K562 (cell line): ENCODE measurements around the gene ZSCAN1. TPM values are rescaled to one million over a fixed set of nuclear protein-coding genes. Genes with fewer than 3 reads are reported as not detected.

Source experiments
- ATAC-seq: fragments of 200-7000 bp; cut with Tn5 transposase; 3 replicates; pipeline ENCODE4 v1.9.1; 2020; ENCODE audit warnings: moderate library complexity
- BruUV-seq: library from RNA; stranded (reverse); fragments of 400-500 nt; replicated peaks from 2 replicates; lab custom pipeline; 2021; lab: Mats Ljungman, UMichigan
- CTCF ChIA-PET: fragments of 300-600 bp; formaldehyde crosslinking; extraction: SDS; loops from one replicate; lab custom pipeline; 2021; ENCODE audit warnings: low intra/inter-chr PET ratio; lab: Yijun Ruan, JAX
- POLR2A ChIA-PET: fragments of 300-600, 350-650 bp; sonication (Branson Sonifier 250); formaldehyde crosslinking; extraction: SDS; loops from one replicate; lab custom pipeline; 2021; ENCODE audit warnings: antibody characterized with exemption, inconsistent platforms; lab: Yijun Ruan, JAX
- DNase-seq, 4 experiments: peaks; one replicate each; pipeline versions ENCODE4 v3.0.0 to v3.0.0-alpha.2; 2011 to 2018; ENCODE audit warnings: low spot score in 3 of 4, mixed read lengths in 3 of 4; ENCODE audit errors: extremely low read depth in 1 of 4
- FAIRE-seq: peaks from 2 replicates; lab custom pipeline; 2011; peaks lifted over from hg19 to GRCh38; lab: Jason Lieb, UNC
- H2AFZ ChIP-seq: 2 replicates; pipeline ENCODE4 v1.6.0; 2011; ENCODE audit warnings: low read depth, low read length, control low read depth, inconsistent platforms
- H3K27ac ChIP-seq: fragments of 200-600 bp; 3 replicates; pipeline ENCODE4 v1.8.0; 2011; ENCODE audit warnings: low read depth, mild to moderate bottlenecking, control low read depth, inconsistent platforms, low read length, moderate library complexity, mixed read lengths; ENCODE audit errors: extremely low read depth
- H3K27me3 ChIP-seq, 2 experiments: fragments of 300-600 bp in 1 of 2; 2 replicates in 1 of 2; 3 replicates in 1 of 2; pipeline versions ENCODE4 v1.6.0 to v1.8.0; 2011; ENCODE audit warnings: inconsistent platforms in 2 of 2, low read length in 2 of 2, mild to moderate bottlenecking in 1 of 2, mixed read lengths in 1 of 2, moderate library complexity in 1 of 2; ENCODE audit not compliant: control insufficient read depth in 2 of 2, insufficient read depth in 2 of 2
- H3K36me3 ChIP-seq: fragments of 300-600 bp; 3 replicates; pipeline ENCODE4 v1.8.0; 2011; ENCODE audit warnings: mild to moderate bottlenecking, low read length, inconsistent platforms; ENCODE audit not compliant: control insufficient read depth, insufficient read depth
- H3K4me1 ChIP-seq, 2 experiments: fragments of 200-600 bp in 1 of 2; replicated peaks in 1 of 2; 2 replicates in 1 of 2; 3 replicates in 1 of 2; pipeline versions ENCODE4 v1.5.1 to v1.8.0; 2011; ENCODE audit warnings: inconsistent platforms in 2 of 2, low read length in 2 of 2, mild to moderate bottlenecking in 1 of 2, mixed read lengths in 1 of 2, moderate library complexity in 1 of 2; ENCODE audit not compliant: control insufficient read depth in 2 of 2, insufficient read depth in 2 of 2
- H3K4me2 ChIP-seq: 2 replicates; pipeline ENCODE4 v1.6.1; 2011; ENCODE audit warnings: low read length, control low read depth, inconsistent platforms, mixed read lengths; ENCODE audit not compliant: insufficient read depth
- H3K4me3 ChIP-seq: fragments of 200-600 bp; sonication (generic), shearing (Covaris generic); 2 replicates; pipeline ENCODE4 v1.5.1; 2016; ENCODE audit warnings: control low read depth, inconsistent platforms
- H3K79me2 ChIP-seq: fragments of 200-600 bp; 3 replicates; pipeline ENCODE4 v1.8.0; 2011; ENCODE audit warnings: low read length, inconsistent platforms; ENCODE audit not compliant: control insufficient read depth, insufficient read depth
- H3K9ac ChIP-seq, 2 experiments: 2 replicates each; pipeline versions ENCODE4 v1.6.0 to v1.6.1; 2011; ENCODE audit warnings: low read depth in 2 of 2, low read length in 2 of 2, control low read depth in 1 of 2, inconsistent platforms in 1 of 2, mild to moderate bottlenecking in 1 of 2, mixed read lengths in 1 of 2; ENCODE audit not compliant: insufficient read depth in 1 of 2
- H3K9me1 ChIP-seq: one replicate; pipeline ENCODE4 v1.6.0; 2011; ENCODE audit warnings: inconsistent platforms, mild to moderate bottlenecking, low read length, moderate library complexity; ENCODE audit not compliant: control insufficient read depth, insufficient read depth
- H3K9me3 ChIP-seq: replicated peaks from 2 replicates; pipeline ENCODE4 v1.5.1; 2011; ENCODE audit warnings: low read depth, low read length, inconsistent platforms; ENCODE audit not compliant: control insufficient read depth, insufficient read depth
- H4K20me1 ChIP-seq: replicated peaks from 2 replicates; pipeline ENCODE4 v1.6.1; 2011; ENCODE audit warnings: low read length, inconsistent platforms, mixed read lengths; ENCODE audit not compliant: control insufficient read depth, insufficient read depth
- BRCA1 ChIP-seq, 2 experiments: fragments of 450-650 bp in 1 of 2; sonication (generic) in 1 of 2; formaldehyde crosslinking in 1 of 2; IDR thresholded peaks; 2 replicates each; pipeline versions ENCODE4 v1.5.0 to v1.6.1; 2017 to 2020; ENCODE audit warnings: mild to moderate bottlenecking in 1 of 2, missing genetic modification reagents in 1 of 2
- CBX8 ChIP-seq: fragments of 200-600 bp; sonication (generic); IDR thresholded peaks from 2 replicates; pipeline ENCODE4 v1.6.1; 2012; ENCODE audit warnings: borderline replicate concordance, mixed run types, low read depth, mild to moderate bottlenecking, moderate library complexity, mixed read lengths, low read length, control low read depth, inconsistent platforms; ENCODE audit not compliant: poor library complexity, severe bottlenecking; ENCODE audit errors: extremely low read depth
- GTF2E2 ChIP-seq: fragments of 200-800 bp; sonication (Bioruptor generic); IDR thresholded peaks from 2 replicates; pipeline ENCODE4 v1.6.1; 2016; ENCODE audit warnings: missing genetic modification characterization, missing compliant biosample characterization
- HMG20B ChIP-seq: fragments of 250-450 bp; sonication (Bioruptor Pico); IDR thresholded peaks from 2 replicates; pipeline ENCODE4 v1.5.0; 2021; ENCODE audit warnings: mild to moderate bottlenecking
- KLF16 ChIP-seq: IDR thresholded peaks from 2 replicates; pipeline ENCODE4 v1.6.1; 2016; ENCODE audit warnings: antibody characterized with exemption
- MTF1 ChIP-seq: fragments of 250-450 bp; sonication (Bioruptor Pico); IDR thresholded peaks from 2 replicates; pipeline ENCODE4 v1.9.0; 2021; ENCODE audit warnings: moderate library complexity, mild to moderate bottlenecking, inconsistent platforms, borderline replicate concordance
- NCOA4 ChIP-seq: fragments of 450-650 bp; IDR thresholded peaks from 2 replicates; pipeline ENCODE4 v1.6.1; 2018; ENCODE audit warnings: mild to moderate bottlenecking; ENCODE audit not compliant: partially characterized antibody
- NFE2L1 ChIP-seq: fragments of 450-650 bp; IDR thresholded peaks from 2 replicates; pipeline ENCODE4 v1.6.1; 2016; ENCODE audit warnings: missing genetic modification characterization, low read depth, mild to moderate bottlenecking, missing compliant biosample characterization, moderate library complexity, borderline replicate concordance
- PHTF2 ChIP-seq: fragments of 250-450 bp; sonication (Bioruptor Pico); IDR thresholded peaks from 2 replicates; pipeline ENCODE4 v1.5.0; 2021; ENCODE audit warnings: mild to moderate bottlenecking
- PKNOX1 ChIP-seq: fragments of 450-650 bp; IDR thresholded peaks from 2 replicates; pipeline ENCODE4 v1.6.1; 2016
- STAT5A ChIP-seq: IDR thresholded peaks from 2 replicates; pipeline ENCODE4 v1.6.1; 2012; ENCODE audit warnings: low read length, inconsistent platforms, borderline replicate concordance
- ZBTB34 ChIP-seq: fragments of 250-450 bp; sonication (Bioruptor Pico); IDR thresholded peaks from 2 replicates; pipeline ENCODE4 v1.8.0; 2021; ENCODE audit warnings: mild to moderate bottlenecking, moderate library complexity
- ZNF146 ChIP-seq: IDR thresholded peaks from one replicate; pipeline ENCODE4 v1.6.1; 2018; ENCODE audit warnings: missing compliant biosample characterization; ENCODE audit not compliant: unreplicated experiment
- ZNF785 ChIP-seq: fragments of 250-450 bp; sonication (Bioruptor Pico); IDR thresholded peaks from 2 replicates; pipeline ENCODE4 v1.4.0; 2020; ENCODE audit warnings: mild to moderate bottlenecking
- WGBS: fragments of 100-300 bp; shearing (Covaris generic); methylation state at CpG from one replicate; pipeline ENCODE4 v1.1.6; 2016; ENCODE audit warnings: low coverage, mixed read lengths; ENCODE audit not compliant: insufficient coverage; ENCODE audit errors: missing lambda C conversion rate; 5-methylcytosine and 5-hydroxymethylcytosine counted together
- in situ Hi-C: fragments of 300-500 bp; cut with MboI; formaldehyde crosslinking; loops from 4 replicates; pipeline ENCODE4 v1.15.0; 2018; ENCODE audit warnings: inconsistent platforms, mixed read lengths
- intact Hi-C: fragments of 100-400 bp; cut with micrococcal nuclease; formaldehyde crosslinking; loops from 2 replicates; pipeline ENCODE4 v1.14.2; 2022
- polyA plus RNA-seq, 8 experiments: library from polyadenylated mRNA; depleted of rRNA in 4 of 8; stranded (reverse) in 5 of 8; unstranded in 3 of 8; fragments of >200 nt; fragmentation: Nextera tagmentation in 2 of 8; fragmentation: Illumina TruSeq in 1 of 8; extraction: Ambion mirVana in 2 of 8; extraction: Trizol in 1 of 8; gene quantifications; 2 replicates each; pipeline versions ENCODE4 v1.2.1 to v1.2.3, GENCODE V29; 2011 to 2014; ENCODE audit warnings: inconsistent platforms in 1 of 8, missing spikeins in 1 of 8
- total RNA-seq, 7 experiments: library from RNA; depleted of rRNA in 6 of 7; stranded (reverse); fragments of >200 nt in 6 of 7; fragmentation: Illumina TruSeq in 2 of 7; extraction: Trizol in 2 of 7; gene quantifications; 2 replicates each; pipeline versions ENCODE4 v1.2.1 to v1.2.3, GENCODE V29; 2011 to 2021; ENCODE audit warnings: low replicate concordance in 1 of 7

The ZSCAN1 gene
- total and polyA plus RNA-seq, 9 of the 15 experiments (the other 6 are each of a cell fraction or from before 2014, with no cell fraction given) = not detected

DNA sequence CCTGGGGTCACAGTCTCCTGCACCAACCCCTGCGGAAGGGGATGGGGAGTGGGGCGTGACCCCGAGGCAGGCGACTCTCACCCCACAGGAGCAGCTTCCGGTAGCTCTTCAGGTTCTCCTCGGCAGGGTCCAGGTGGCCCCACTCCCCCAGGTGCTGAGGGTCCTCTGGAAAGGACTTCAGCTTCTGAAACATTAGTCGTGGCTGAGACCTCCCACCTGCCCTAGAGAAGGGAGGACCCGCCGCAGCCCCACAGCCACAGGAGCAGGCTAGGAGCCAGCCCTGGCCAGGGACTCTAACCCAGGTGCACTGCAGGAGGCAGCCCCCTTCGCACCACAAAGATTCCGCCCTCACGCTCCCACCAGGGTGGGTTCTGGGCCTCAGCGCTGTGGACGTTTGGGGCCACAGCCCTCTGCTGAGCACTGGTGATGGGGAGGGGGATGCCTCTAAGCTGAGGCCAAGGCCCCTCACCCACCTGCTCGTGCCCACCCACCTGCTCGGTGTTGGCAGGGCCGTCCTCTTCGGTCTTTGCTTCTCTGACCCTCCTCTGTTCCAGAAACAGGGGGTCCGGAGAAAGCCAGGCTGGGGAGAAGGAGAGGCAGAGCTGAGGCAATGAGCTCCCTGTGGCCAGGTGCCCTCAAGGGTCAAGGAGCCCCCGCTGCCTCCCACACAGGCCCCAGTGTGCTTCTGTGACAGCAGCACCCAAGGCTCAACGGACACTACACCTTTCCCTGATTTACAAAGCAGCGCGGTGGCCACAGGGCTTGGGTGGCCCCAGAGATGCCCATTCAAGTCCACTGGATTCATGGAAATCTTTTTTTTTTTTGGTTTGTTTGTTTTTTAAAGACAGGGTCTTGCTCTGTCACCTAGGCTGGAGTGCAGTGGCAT, 53.2 kb downstream of the ZSCAN1 start:
- Histone ChIP-seq H4K20me1 (no peaks in the 10 kb centered on the region), H3K4me2 (no peak overlapping the region), H2AFZ (no peak overlapping the region), H3K4me3 (no peak overlapping the region), H3K9me1 (no peaks in the 10 kb centered on the region), H3K36me3 (no peaks in the 10 kb centered on the region), H3K9ac (no peak overlapping the region), H3K27ac (no peak overlapping the region), H3K9me3 (no peaks in the 10 kb centered on the region; the same call in 1 of the 2 replicates), H3K79me2 (no peaks in the 10 kb centered on the region), H3K27me3 (no peaks in the 10 kb centered on the region), H3K4me1 (peaks cover 0 to 7% of the 10 kb centered on the region in 2 experiments; a peak in 1 of 5 replicates)
- DNase-seq (no peak), FAIRE-seq (no peak), ATAC-seq (no peak)
- 1% methylated on average over 20 of the region's 23 CpGs for WGBS
- POLR2A ChIA-PET = no interaction called here
- CTCF ChIA-PET = no interaction called here
- in situ Hi-C loops (no loop called here), intact Hi-C loops (no loop called here)
- no TSS peak for BruUV-seq
- TF ChIP-seq PHTF2 (CRISPR knock-in tag) = no peak
- TF ChIP-seq GTF2E2 (tag) = no peak
- TF ChIP-seq STAT5A = no peak
- TF ChIP-seq PKNOX1 = no peak
- no peak for TF ChIP-seq ZNF146 (CRISPR knock-in tag)
- TF ChIP-seq NCOA4 = no peak
- TF ChIP-seq KLF16 = no peak
- no peak for TF ChIP-seq CBX8
- no peak for TF ChIP-seq NFE2L1
- no peak for TF ChIP-seq MTF1
- no peak for TF ChIP-seq ZNF785 (CRISPR knock-in tag)
- TF ChIP-seq ZBTB34 (CRISPR knock-in tag) = no peak
- TF ChIP-seq HMG20B (CRISPR knock-in tag) = no peak
- no peak for TF ChIP-seq BRCA1 (IDR thresholded peaks at IDR 0.05)
- no peak for TF ChIP-seq BRCA1 (CRISPR knock-in tag; IDR thresholded peaks at IDR 0.05)
